SU-DHL-6 (cell line): ENCODE data around the gene TET2.
A peak's percentile ranks its signal among the peaks of the same experiment; 100 is the strongest.

Source experiments
- H2AFZ ChIP-seq: fragments of 200-600 bp; sonication (generic); 2 replicates; pipeline ENCODE4 v1.6.1; 2014; ENCODE audit warnings: low read depth, mild to moderate bottlenecking, moderate library complexity, mixed read lengths, antibody characterized with exemption, low read length; ENCODE audit not compliant: severe bottlenecking
- H3F3A ChIP-seq: fragments of 200-600 bp; shearing (Covaris generic); 2 replicates; pipeline ENCODE4 v1.6.0; 2016; ENCODE audit warnings: antibody characterized with exemption, mild to moderate bottlenecking; ENCODE audit not compliant: insufficient read depth
- H3K27ac ChIP-seq: fragments of 200-600 bp; sonication (generic); 2 replicates; pipeline ENCODE4 v1.5.1; 2016; ENCODE audit warnings: low read depth, mild to moderate bottlenecking, low read length, moderate library complexity, mixed read lengths
- H3K27me3 ChIP-seq: fragments of 200-600 bp; sonication (generic), shearing (Covaris generic); 2 replicates; pipeline ENCODE4 v1.6.0; 2014; ENCODE audit warnings: mild to moderate bottlenecking, low read length
- H3K36me3 ChIP-seq: fragments of 200-600 bp; sonication (generic); 2 replicates; pipeline ENCODE4 v1.6.1; 2014; ENCODE audit warnings: mild to moderate bottlenecking, low read length, mixed read lengths
- H3K4me2 ChIP-seq: fragments of 300-600, 200-600 bp; shearing (Covaris generic), sonication (generic); 2 replicates; pipeline ENCODE4 v1.6.0; 2014; ENCODE audit warnings: low read length, low read depth, mild to moderate bottlenecking; ENCODE audit not compliant: poor library complexity, severe bottlenecking
- H3K4me3 ChIP-seq: fragments of 200-600 bp; sonication (generic); 2 replicates; pipeline ENCODE4 v1.5.1; 2014; ENCODE audit warnings: antibody characterized with exemption, low read length, mild to moderate bottlenecking, mixed read lengths; ENCODE audit not compliant: insufficient read depth, poor library complexity, severe bottlenecking
- H3K79me2 ChIP-seq: fragments of 200-600 bp; sonication (generic); 2 replicates; pipeline ENCODE4 v1.6.1; 2014; ENCODE audit warnings: mild to moderate bottlenecking, low read length, moderate library complexity; ENCODE audit not compliant: insufficient read depth
- H3K9ac ChIP-seq: fragments of 200-600 bp; sonication (generic); 2 replicates; pipeline ENCODE4 v1.7.0; 2014; ENCODE audit warnings: mild to moderate bottlenecking, low read length
- H3K9me2 ChIP-seq: fragments of 200-600 bp; sonication (generic); replicated peaks from 2 replicates; pipeline ENCODE4 v1.6.1; 2014; ENCODE audit warnings: low read length; ENCODE audit not compliant: insufficient read depth
- H3K9me3 ChIP-seq: fragments of 200-600 bp; sonication (generic); 2 replicates; pipeline ENCODE4 v1.6.1; 2014; ENCODE audit warnings: low read length, mixed read lengths; ENCODE audit not compliant: insufficient read depth
- H4K20me1 ChIP-seq: fragments of 200-600 bp; sonication (generic); 2 replicates; pipeline ENCODE4 v1.6.1; 2014; ENCODE audit warnings: low read depth, mild to moderate bottlenecking, antibody characterized with exemption, low read length, moderate library complexity, mixed read lengths
- EZH2phosphoT487 ChIP-seq: fragments of 200-600 bp; sonication (generic), shearing (Covaris generic); conservative IDR thresholded peaks from 2 replicates; pipeline ENCODE4 v1.6.1; 2018; ENCODE audit warnings: mild to moderate bottlenecking, antibody characterized with exemption, low read length, moderate library complexity, mixed read lengths
- TF ChIP-seq, protein P1 (sequence below): fragments of 200-600 bp; sonication (generic); IDR thresholded peaks from one replicate; pipeline ENCODE4 v1.5.1; 2017; ENCODE audit warnings: antibody characterized with exemption, mild to moderate bottlenecking, low read length, moderate library complexity; ENCODE audit not compliant: insufficient read depth, poor library complexity, severe bottlenecking

TET2 gene

DNA sequence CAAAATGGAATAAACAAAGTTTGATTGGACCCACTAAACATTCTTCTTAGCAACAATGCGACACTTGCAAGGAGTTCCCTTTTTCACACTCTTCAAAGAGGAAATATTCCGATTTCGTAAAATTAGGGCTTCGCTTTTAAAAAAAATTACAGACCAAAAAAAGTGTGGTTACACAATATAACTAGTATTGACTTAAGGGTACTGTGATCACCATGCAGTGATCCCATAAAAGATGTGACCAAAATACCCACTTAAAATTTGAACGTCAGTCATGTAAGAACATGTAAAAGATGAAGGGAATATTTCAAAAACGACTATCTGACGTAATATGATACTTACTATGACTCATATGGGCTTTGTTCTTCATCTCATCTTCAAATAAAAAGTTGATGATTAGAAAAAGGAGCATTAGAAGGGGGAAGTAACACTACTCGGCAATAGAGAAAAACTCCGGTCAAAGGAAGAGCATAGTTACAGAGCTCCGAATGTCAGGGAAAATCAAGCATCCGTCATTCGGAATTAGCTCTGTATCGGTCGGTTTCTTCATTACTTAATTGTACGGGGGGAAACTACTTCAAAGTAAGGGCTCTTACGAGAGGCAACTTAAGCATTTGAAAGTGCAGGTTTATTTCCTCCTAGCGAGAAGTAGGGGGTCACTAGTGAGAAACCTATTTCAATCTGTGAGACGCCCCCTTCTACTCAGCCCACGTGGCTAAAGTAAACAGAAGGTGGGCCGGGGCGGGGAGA, 1.3 kb upstream of the TET2 start:
- H3K4me2 ChIP-seq: peak overlapping the region; percentile 87
- H3K36me3 ChIP-seq: no peaks in the 10 kb centered on the region
- no peak overlapping the region for H3K4me3 ChIP-seq
- no peak overlapping the region for H3K9ac ChIP-seq
- no peaks in the 10 kb centered on the region for H3K79me2 ChIP-seq
- H3K27me3 ChIP-seq: no peaks in the 10 kb centered on the region
- no peaks in the 10 kb centered on the region for H3F3A ChIP-seq
- TF ChIP-seq EZH2phosphoT487: no peak
- TF ChIP-seq, protein P1, sequence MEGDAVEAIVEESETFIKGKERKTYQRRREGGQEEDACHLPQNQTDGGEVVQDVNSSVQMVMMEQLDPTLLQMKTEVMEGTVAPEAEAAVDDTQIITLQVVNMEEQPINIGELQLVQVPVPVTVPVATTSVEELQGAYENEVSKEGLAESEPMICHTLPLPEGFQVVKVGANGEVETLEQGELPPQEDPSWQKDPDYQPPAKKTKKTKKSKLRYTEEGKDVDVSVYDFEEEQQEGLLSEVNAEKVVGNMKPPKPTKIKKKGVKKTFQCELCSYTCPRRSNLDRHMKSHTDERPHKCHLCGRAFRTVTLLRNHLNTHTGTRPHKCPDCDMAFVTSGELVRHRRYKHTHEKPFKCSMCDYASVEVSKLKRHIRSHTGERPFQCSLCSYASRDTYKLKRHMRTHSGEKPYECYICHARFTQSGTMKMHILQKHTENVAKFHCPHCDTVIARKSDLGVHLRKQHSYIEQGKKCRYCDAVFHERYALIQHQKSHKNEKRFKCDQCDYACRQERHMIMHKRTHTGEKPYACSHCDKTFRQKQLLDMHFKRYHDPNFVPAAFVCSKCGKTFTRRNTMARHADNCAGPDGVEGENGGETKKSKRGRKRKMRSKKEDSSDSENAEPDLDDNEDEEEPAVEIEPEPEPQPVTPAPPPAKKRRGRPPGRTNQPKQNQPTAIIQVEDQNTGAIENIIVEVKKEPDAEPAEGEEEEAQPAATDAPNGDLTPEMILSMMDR: no peak
- no peak overlapping the region for H3K27ac ChIP-seq
- no peaks in the 10 kb centered on the region for H4K20me1 ChIP-seq
- peak overlapping the region; percentile 71 for H2AFZ ChIP-seq
- H3K9me2 ChIP-seq: no peaks in the 10 kb centered on the region
- no peaks in the 10 kb centered on the region for H3K9me3 ChIP-seq

DNA sequence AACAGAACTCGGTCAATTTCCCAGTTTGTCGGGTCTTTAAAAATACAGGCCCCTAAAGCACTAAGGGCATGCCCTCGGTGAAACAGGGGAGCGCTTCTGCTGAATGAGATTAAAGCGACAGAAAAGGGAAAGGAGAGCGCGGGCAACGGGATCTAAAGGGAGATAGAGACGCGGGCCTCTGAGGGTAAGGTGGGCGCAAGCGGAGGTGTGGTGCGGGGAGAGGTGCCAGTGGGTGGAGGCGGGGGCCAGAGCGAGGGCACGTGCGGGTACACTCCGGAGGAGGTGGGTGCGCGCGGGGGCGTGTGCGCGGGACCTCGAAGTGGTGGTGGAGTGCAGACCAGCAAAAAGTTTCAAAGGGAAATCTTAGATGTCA, 787 bp upstream of the TET2 start:
- Histone ChIP-seq H3K36me3 (no peaks in the 10 kb centered on the region), H3K27me3 (no peaks in the 10 kb centered on the region), H3K9me2 (no peaks in the 10 kb centered on the region), H2AFZ (peak overlapping the region; percentile 71), H3K27ac (no peak overlapping the region), H3K9ac (peak overlapping the region; percentile 68), H3K4me2 (peak overlapping the region; percentile 87), H3K9me3 (no peaks in the 10 kb centered on the region), H4K20me1 (no peaks in the 10 kb centered on the region), H3K4me3 (peak overlapping the region; percentile 73), H3F3A (no peaks in the 10 kb centered on the region), H3K79me2 (no peaks in the 10 kb centered on the region)
- TF ChIP-seq, protein P1: no peak

DNA sequence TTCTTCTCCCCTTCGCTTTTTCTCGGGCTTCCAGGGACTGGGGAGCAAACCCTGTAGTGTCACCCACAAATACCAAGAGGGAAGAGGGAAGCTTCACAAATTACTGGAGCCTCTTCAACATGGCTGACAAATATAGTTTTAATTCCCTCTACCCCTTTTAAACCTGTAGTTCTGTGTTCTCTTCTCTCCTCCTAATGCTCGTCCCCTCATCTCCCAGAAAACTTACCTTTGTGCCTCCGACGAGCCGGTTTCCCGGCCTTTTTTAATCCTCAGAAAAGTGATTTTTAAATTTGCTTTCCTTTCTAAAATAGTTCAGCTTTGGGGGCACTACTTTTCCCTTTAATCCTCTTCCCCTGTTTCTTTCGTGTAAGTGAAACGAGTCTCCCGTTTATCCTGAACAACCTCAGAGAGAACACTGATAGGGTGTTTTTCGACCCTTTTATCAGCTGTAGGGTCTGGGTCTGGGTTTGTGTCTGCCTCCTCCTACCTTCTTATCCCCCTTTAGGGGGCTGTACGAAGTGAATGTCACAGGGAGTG, 408 bp downstream of the TET2 start:
- Histone ChIP-seq H3K9me2 (no peaks in the 10 kb centered on the region), H3K9ac (peak overlapping the region; percentile 68), H3K9me3 (no peaks in the 10 kb centered on the region), H3K27ac (no peak overlapping the region), H2AFZ (peak overlapping the region; percentile 92), H3K27me3 (no peaks in the 10 kb centered on the region), H4K20me1 (no peaks in the 10 kb centered on the region), H3F3A (no peaks in the 10 kb centered on the region), H3K36me3 (no peaks in the 10 kb centered on the region), H3K4me3 (peak overlapping the region; percentile 73), H3K79me2 (no peaks in the 10 kb centered on the region), H3K4me2 (peak overlapping the region; percentile 87)
- TF ChIP-seq, protein P1: no peak
- TF ChIP-seq EZH2phosphoT487: no peak
